Heart left ventricle (tissue), 13 donors: Measurements from ENCODE around the gene WDR33.
"Not testable (repeated sequence)": the region's sequence is repeated elsewhere in the genome, so short reads cannot be mapped to it uniquely, and the experiment has no call there.

Experiments
- CTCF ChIP-seq, 12 donors: fragments of 200-600 bp; sonication (generic) in 4 of 12; IDR thresholded peaks; one replicate each; pipeline versions ENCODE4 v1.5.0 to v1.8.0; 2018 to 2022; ENCODE audit warnings: antibody characterized with exemption in 12 of 12, mild to moderate bottlenecking in 5 of 12
- POLR2A ChIP-seq, 2 donors: fragments of 450-650 bp; IDR thresholded peaks; one replicate each; pipeline ENCODE4 v1.6.1; 2017; ENCODE audit warnings: antibody characterized with exemption in 2 of 2, mild to moderate bottlenecking in 2 of 2, moderate library complexity in 2 of 2
- donor health status: ischemic (EF 13 %, LVEDD 7.1; RV severe dilation, severe dysfunction).
- donor health status: DM: no; HTN: yes; CAD: no.
- donor health status: DM: no; HTN: no; CAD: no.
- donor health status: ischemic (EF 25% LVEDD 6.9; RV normal size, moderate dysfunction).
- donor health status: ischemic (EF 25% LVEDD 5.7; RV mildly dilated, moderate dysfunction).
- donor health status: ischemic (EF 35%, LVEDD 5.7; RV mildly dilated, moderate dysfunction).
- donor health status: nonischemic (EF 11% LVEDD 7.7; RV severe dilation, severe dysfunction).
- donor health status: DM: yes; HTN: yes; CAD: no.
- donor health status: PGD.
- donor health status: ischemic (EF 29% LVEDD 5.4; RV normal size, mild dysfunction).
- donor health status: nonischemic (EF 23%, LVEDD 6.1; RV moderate dilation, normal function).

- TF ChIP-seq CTCF, POLR2A (IDR thresholded peaks at IDR 0.05): not testable (repeated sequence)
These were observed 16.1 kb downstream of the WDR33 start for GRCh38 chr2:127794901-127795300.
